Measurements from ENCODE around the gene ZNF662.

The ZNF662 gene

GRCh38 chr3:42961633-42962032 is 55.7 kb downstream of the ZNF662 start:
- TF ChIP-seq OSR1 (CRISPR knock-in tag; IDR thresholded peaks at IDR 0.05) (no peak), ISL1 (CRISPR knock-in tag; IDR thresholded peaks at IDR 0.05) (no peak), CSDC2 (CRISPR knock-in tag; IDR thresholded peaks at IDR 0.05) (no peak), ZNF8 (CRISPR knock-in tag; IDR thresholded peaks at IDR 0.05) (no peak), RARB (CRISPR knock-in tag; IDR thresholded peaks at IDR 0.05) (no peak), TSHZ2 (CRISPR knock-in tag; IDR thresholded peaks at IDR 0.05) (no peak), ESRRG (CRISPR knock-in tag; IDR thresholded peaks at IDR 0.05) (no peak), TOX (CRISPR knock-in tag; IDR thresholded peaks at IDR 0.05; ENCODE audit: borderline replicate concordance) (no peak), ZFP3 (CRISPR knock-in tag; IDR thresholded peaks at IDR 0.05) (no peak), GLIS3 (CRISPR knock-in tag; IDR thresholded peaks at IDR 0.05) (no peak), PPARA (CRISPR knock-in tag; IDR thresholded peaks at IDR 0.05; ENCODE audit: borderline replicate concordance) (no peak), ARNTL (CRISPR knock-in tag; IDR thresholded peaks at IDR 0.05; ENCODE audit: borderline replicate concordance, low read depth) (no peak)
- TF ChIP-seq, protein P1, sequence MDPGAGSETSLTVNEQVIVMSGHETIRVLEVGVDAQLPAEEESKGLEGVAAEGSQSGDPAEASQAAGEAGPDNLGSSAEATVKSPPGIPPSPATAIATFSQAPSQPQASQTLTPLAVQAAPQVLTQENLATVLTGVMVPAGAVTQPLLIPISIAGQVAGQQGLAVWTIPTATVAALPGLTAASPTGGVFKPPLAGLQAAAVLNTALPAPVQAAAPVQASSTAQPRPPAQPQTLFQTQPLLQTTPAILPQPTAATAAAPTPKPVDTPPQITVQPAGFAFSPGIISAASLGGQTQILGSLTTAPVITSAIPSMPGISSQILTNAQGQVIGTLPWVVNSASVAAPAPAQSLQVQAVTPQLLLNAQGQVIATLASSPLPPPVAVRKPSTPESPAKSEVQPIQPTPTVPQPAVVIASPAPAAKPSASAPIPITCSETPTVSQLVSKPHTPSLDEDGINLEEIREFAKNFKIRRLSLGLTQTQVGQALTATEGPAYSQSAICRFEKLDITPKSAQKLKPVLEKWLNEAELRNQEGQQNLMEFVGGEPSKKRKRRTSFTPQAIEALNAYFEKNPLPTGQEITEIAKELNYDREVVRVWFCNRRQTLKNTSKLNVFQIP (CRISPR knock-in tag; IDR thresholded peaks at IDR 0.05; ENCODE audit: borderline replicate concordance, low read depth): no peak
- ATAC-seq: peak; percentile 87

GRCh38 chr3:42963269-42963668 is 57.3 kb downstream of the ZNF662 start:
- TF ChIP-seq GLIS3 (CRISPR knock-in tag; IDR thresholded peaks at IDR 0.05) (no peak), BACH2 (CRISPR knock-in tag; IDR thresholded peaks at IDR 0.05; ENCODE audit: borderline replicate concordance) (no peak), ZNF565 (CRISPR knock-in tag; conservative IDR thresholded peaks at IDR 0.05; ENCODE audit: low read depth) (no peak), ESRRG (CRISPR knock-in tag; IDR thresholded peaks at IDR 0.05) (no peak), TCF4 (CRISPR knock-in tag; IDR thresholded peaks at IDR 0.05; ENCODE audit: borderline replicate concordance) (no peak), ARNTL (CRISPR knock-in tag; IDR thresholded peaks at IDR 0.05; ENCODE audit: borderline replicate concordance, low read depth) (no peak), ISL1 (CRISPR knock-in tag; IDR thresholded peaks at IDR 0.05) (no peak), RARB (CRISPR knock-in tag; IDR thresholded peaks at IDR 0.05) (no peak), SNAI2 (CRISPR knock-in tag; IDR thresholded peaks at IDR 0.05) (no peak), CSDC2 (CRISPR knock-in tag; IDR thresholded peaks at IDR 0.05) (no peak), ZC3H10 (CRISPR knock-in tag; IDR thresholded peaks at IDR 0.05) (no peak)
- TF ChIP-seq, protein P2, sequence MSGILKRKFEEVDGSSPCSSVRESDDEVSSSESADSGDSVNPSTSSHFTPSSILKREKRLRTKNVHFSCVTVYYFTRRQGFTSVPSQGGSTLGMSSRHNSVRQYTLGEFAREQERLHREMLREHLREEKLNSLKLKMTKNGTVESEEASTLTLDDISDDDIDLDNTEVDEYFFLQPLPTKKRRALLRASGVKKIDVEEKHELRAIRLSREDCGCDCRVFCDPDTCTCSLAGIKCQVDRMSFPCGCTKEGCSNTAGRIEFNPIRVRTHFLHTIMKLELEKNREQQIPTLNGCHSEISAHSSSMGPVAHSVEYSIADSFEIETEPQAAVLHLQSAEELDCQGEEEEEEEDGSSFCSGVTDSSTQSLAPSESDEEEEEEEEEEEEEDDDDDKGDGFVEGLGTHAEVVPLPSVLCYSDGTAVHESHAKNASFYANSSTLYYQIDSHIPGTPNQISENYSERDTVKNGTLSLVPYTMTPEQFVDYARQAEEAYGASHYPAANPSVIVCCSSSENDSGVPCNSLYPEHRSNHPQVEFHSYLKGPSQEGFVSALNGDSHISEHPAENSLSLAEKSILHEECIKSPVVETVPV (CRISPR knock-in tag; IDR thresholded peaks at IDR 0.05): no peak
- ATAC-seq: no peak

- TF ChIP-seq ISL1 (CRISPR knock-in tag; IDR thresholded peaks at IDR 0.05): no peak
- TF ChIP-seq TCF4 (CRISPR knock-in tag; IDR thresholded peaks at IDR 0.05; ENCODE audit: borderline replicate concordance): no peak
- TF ChIP-seq ZNF70 (CRISPR knock-in tag; IDR thresholded peaks at IDR 0.05): no peak
- TF ChIP-seq GLIS3 (CRISPR knock-in tag; IDR thresholded peaks at IDR 0.05): no peak
- no peak for TF ChIP-seq ESRRG (CRISPR knock-in tag; IDR thresholded peaks at IDR 0.05)
- no peak for TF ChIP-seq OSR1 (CRISPR knock-in tag; IDR thresholded peaks at IDR 0.05)
- TF ChIP-seq BACH2 (CRISPR knock-in tag; IDR thresholded peaks at IDR 0.05; ENCODE audit: borderline replicate concordance): no peak
- no peak for TF ChIP-seq TSHZ2 (CRISPR knock-in tag; IDR thresholded peaks at IDR 0.05)
- TF ChIP-seq, protein P3, sequence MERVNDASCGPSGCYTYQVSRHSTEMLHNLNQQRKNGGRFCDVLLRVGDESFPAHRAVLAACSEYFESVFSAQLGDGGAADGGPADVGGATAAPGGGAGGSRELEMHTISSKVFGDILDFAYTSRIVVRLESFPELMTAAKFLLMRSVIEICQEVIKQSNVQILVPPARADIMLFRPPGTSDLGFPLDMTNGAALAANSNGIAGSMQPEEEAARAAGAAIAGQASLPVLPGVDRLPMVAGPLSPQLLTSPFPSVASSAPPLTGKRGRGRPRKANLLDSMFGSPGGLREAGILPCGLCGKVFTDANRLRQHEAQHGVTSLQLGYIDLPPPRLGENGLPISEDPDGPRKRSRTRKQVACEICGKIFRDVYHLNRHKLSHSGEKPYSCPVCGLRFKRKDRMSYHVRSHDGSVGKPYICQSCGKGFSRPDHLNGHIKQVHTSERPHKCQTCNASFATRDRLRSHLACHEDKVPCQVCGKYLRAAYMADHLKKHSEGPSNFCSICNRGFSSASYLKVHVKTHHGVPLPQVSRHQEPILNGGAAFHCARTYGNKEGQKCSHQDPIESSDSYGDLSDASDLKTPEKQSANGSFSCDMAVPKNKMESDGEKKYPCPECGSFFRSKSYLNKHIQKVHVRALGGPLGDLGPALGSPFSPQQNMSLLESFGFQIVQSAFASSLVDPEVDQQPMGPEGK (CRISPR knock-in tag; IDR thresholded peaks at IDR 0.05; ENCODE audit: borderline replicate concordance): no peak
- TF ChIP-seq, protein P1 (CRISPR knock-in tag; IDR thresholded peaks at IDR 0.05; ENCODE audit: borderline replicate concordance, low read depth): no peak
- TF ChIP-seq ARNTL (CRISPR knock-in tag; IDR thresholded peaks at IDR 0.05; ENCODE audit: borderline replicate concordance, low read depth): no peak
- TF ChIP-seq PPARA (CRISPR knock-in tag; IDR thresholded peaks at IDR 0.05; ENCODE audit: borderline replicate concordance): no peak
- TF ChIP-seq CREB5 (CRISPR knock-in tag; IDR thresholded peaks at IDR 0.05; ENCODE audit: low read depth): no peak
- no peak for TF ChIP-seq ZFP3 (CRISPR knock-in tag; IDR thresholded peaks at IDR 0.05)
- ATAC-seq: no peak
These were observed 58.3 kb downstream of the ZNF662 start for GRCh38 chr3:42964266-42964665.

Data from SK-N-SH treated with all-trans-retinoic acid at 6 μM for 48 hours (cell line).